CD14-positive monocyte (primary cell): ENCODE data around the gene TJP3. TPM values are rescaled to one million over a fixed set of nuclear protein-coding genes. Genes with fewer than 3 reads are reported as not detected.

Experiments used
- DNase-seq, 3 donors: peaks; one replicate each; pipeline ENCODE4 v3.0.0-alpha.2; 2011 to 2022
- H2AFZ ChIP-seq: 2 replicates; pipeline ENCODE4 v1.6.0; 2012; ENCODE audit warnings: mild to moderate bottlenecking, low read depth, low read length, inconsistent platforms; ENCODE audit not compliant: insufficient read depth, poor library complexity, severe bottlenecking
- H3K27ac ChIP-seq, 2 donors: 1 replicate in 1 of 2; 2 replicates in 1 of 2; pipeline ENCODE4 v1.5.1; 2012 to 2013; ENCODE audit warnings: low read length in 2 of 2, control low read depth in 1 of 2, inconsistent platforms in 1 of 2, low read depth in 1 of 2, mild to moderate bottlenecking in 1 of 2
- H3K27me3 ChIP-seq, 2 donors: one replicate each; pipeline versions ENCODE4 v1.6.0 to v1.6.1; 2011 to 2013; ENCODE audit warnings: low read length in 2 of 2; ENCODE audit not compliant: control insufficient read depth in 2 of 2, insufficient read depth in 2 of 2
- H3K36me3 ChIP-seq, 2 donors: replicated peaks in 1 of 2; 1 replicate in 1 of 2; 2 replicates in 1 of 2; pipeline versions ENCODE4 v1.5.1 to v1.6.1; 2012 to 2013; ENCODE audit warnings: low read length in 2 of 2, control low read depth in 1 of 2, inconsistent platforms in 1 of 2, mild to moderate bottlenecking in 1 of 2; ENCODE audit not compliant: insufficient read depth in 2 of 2, control insufficient read depth in 1 of 2
- H3K4me1 ChIP-seq, 2 donors: 1 replicate in 1 of 2; 2 replicates in 1 of 2; pipeline versions ENCODE4 v1.5.1 to v1.6.1; 2012 to 2013; ENCODE audit warnings: low read length in 2 of 2, control low read depth in 1 of 2, inconsistent platforms in 1 of 2, mild to moderate bottlenecking in 1 of 2, moderate library complexity in 1 of 2; ENCODE audit not compliant: insufficient read depth in 2 of 2, control insufficient read depth in 1 of 2
- H3K4me2 ChIP-seq: replicated peaks from 2 replicates; pipeline ENCODE3; 2012; ENCODE audit warnings: low read length, moderate library complexity, mild to moderate bottlenecking; ENCODE audit not compliant: poor library complexity, severe bottlenecking; ENCODE audit errors: extremely low read depth
- H3K4me3 ChIP-seq, 3 experiments: fragments of 200-600 bp in 1 of 3; sonication (generic) in 1 of 3; replicated peaks in 1 of 3; 1 replicate in 2 of 3; 2 replicates in 1 of 3; pipeline ENCODE4 v1.5.1; 2011 to 2013; ENCODE audit warnings: low read length in 3 of 3, mild to moderate bottlenecking in 3 of 3, control low read depth in 2 of 3, low read depth in 2 of 3, inconsistent platforms in 1 of 3, moderate library complexity in 1 of 3
- H3K79me2 ChIP-seq: 2 replicates; pipeline ENCODE4 v1.6.0; 2012; ENCODE audit warnings: mild to moderate bottlenecking, control low read depth, inconsistent platforms, low read length, moderate library complexity; ENCODE audit not compliant: insufficient read depth
- H3K9ac ChIP-seq: 2 replicates; pipeline ENCODE4 v1.6.0; 2017; ENCODE audit warnings: low read length, mild to moderate bottlenecking; ENCODE audit not compliant: insufficient read depth, poor library complexity, severe bottlenecking
- H3K9me3 ChIP-seq, 2 donors: replicated peaks in 1 of 2; 1 replicate in 1 of 2; 2 replicates in 1 of 2; pipeline versions ENCODE4 v1.5.1 to v1.6.1; 2012 to 2013; ENCODE audit warnings: low read length in 2 of 2, control low read depth in 1 of 2; ENCODE audit not compliant: control insufficient read depth in 1 of 2, insufficient read depth in 1 of 2
- H4K20me1 ChIP-seq: 2 replicates; pipeline ENCODE4 v1.6.0; 2012; ENCODE audit warnings: mild to moderate bottlenecking, low read length, control low read depth, moderate library complexity; ENCODE audit not compliant: insufficient read depth
- H3K27ac Mint-ChIP-seq, 7 donors: one replicate each; pipeline ENCODE4 v1.8.0; 2020; ENCODE audit warnings: mild to moderate bottlenecking in 7 of 7, mixed read lengths in 7 of 7, moderate library complexity in 6 of 7, inconsistent platforms in 2 of 7
- H3K27me3 Mint-ChIP-seq, 3 donors: one replicate each; pipeline ENCODE4 v1.8.0; 2021 to 2022; ENCODE audit warnings: low read depth in 3 of 3, mild to moderate bottlenecking in 3 of 3, mixed read lengths in 3 of 3, moderate library complexity in 3 of 3, inconsistent platforms in 1 of 3
- H3K36me3 Mint-ChIP-seq, 2 donors: one replicate each; pipeline ENCODE4 v1.8.0; 2020; ENCODE audit warnings: mixed read lengths in 2 of 2, inconsistent platforms in 1 of 2, mild to moderate bottlenecking in 1 of 2
- H3K4me1 Mint-ChIP-seq: one replicate; pipeline ENCODE4 v1.8.0; 2020; ENCODE audit warnings: mild to moderate bottlenecking, mixed read lengths
- H3K4me3 Mint-ChIP-seq, 2 donors: one replicate each; pipeline ENCODE4 v1.8.0; 2020; ENCODE audit warnings: mild to moderate bottlenecking in 2 of 2, mixed read lengths in 2 of 2, moderate library complexity in 1 of 2
- H3K9me3 Mint-ChIP-seq, 7 donors: one replicate each; pipeline ENCODE4 v1.8.0; 2020 to 2022; ENCODE audit warnings: mixed read lengths in 7 of 7, mild to moderate bottlenecking in 6 of 7, moderate library complexity in 6 of 7, inconsistent platforms in 2 of 7
- WGBS: methylation state at CpG from one replicate; pipeline ENCODE4 v1.1.5; 2013; ENCODE audit warnings: missing lambda C conversion rate; ENCODE audit not compliant: insufficient coverage; 5-methylcytosine and 5-hydroxymethylcytosine counted together
- intact Hi-C, 2 donors: fragments of 100-400 bp; cut with micrococcal nuclease; formaldehyde crosslinking; loops; one replicate each; pipeline versions ENCODE4 v1.15.0 to v1.15.1; 2023
- polyA plus RNA-seq, 3 donors: library from polyadenylated mRNA; depleted of rRNA in 1 of 3; unstranded in 2 of 3; stranded (reverse) in 1 of 3; fragments of 300-500 nt in 2 of 3; fragments of >200 nt in 1 of 3; fragmentation: Illumina TruSeq in 2 of 3; gene quantifications; 1 replicate in 2 of 3; 2 replicates in 1 of 3; pipeline ENCODE4 v1.2.3, GENCODE V29; 2012 to 2021
- TF ChIP-seq, protein P1 (sequence below): fragments of 200-600 bp; IDR thresholded peaks from one replicate; pipeline ENCODE4 v1.8.0; 2022; ENCODE audit warnings: antibody characterized with exemption, mild to moderate bottlenecking

TJP3 gene
- polyA plus RNA-seq, 3 donors, result 0.01 TPM; not detected in 2

DNA sequence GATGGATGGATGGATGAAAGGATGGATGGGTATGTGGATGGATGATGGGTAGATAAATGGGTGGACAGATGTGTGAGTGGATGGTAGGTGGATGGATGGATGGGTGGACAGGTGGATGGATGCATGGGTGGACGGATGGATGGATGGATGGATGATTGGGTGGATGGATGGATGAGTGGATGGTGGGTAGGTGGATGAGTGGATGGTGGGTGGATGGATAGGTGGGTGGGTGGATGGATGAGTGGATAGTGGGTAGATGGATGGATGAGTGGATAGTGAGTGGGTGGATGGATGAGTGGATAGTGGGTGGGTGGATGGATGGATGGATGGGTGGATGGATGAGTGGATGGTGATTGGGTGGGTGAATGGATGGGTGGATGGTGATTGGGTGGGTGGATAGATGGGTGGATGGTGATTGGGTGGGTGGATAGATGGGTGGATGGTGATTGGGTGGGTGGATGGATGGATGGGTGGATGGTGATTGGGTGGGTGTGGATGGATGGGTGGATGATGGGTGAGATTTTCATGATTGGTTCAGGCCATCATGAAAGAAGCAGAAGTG, 68.4 kb downstream of the TJP3 start:
- Mint-ChIP-seq H3K27me3 (peaks cover 0 to 10% (median 1%) of the 10 kb centered on the region in 3 donors), H3K4me3 (no peak overlapping the region), H3K36me3 (no peaks in the 10 kb centered on the region), H3K9me3 (peaks cover 5 to 13% (median 10%) of the 10 kb centered on the region in 7 donors), H3K4me1 (no peaks in the 10 kb centered on the region), H3K27ac (no peak overlapping the region)
- no peaks in the 10 kb centered on the region for H3K79me2 ChIP-seq
- no peak overlapping the region for H3K27ac ChIP-seq
- no peak overlapping the region for H3K9ac ChIP-seq
- no peak overlapping the region for H3K4me3 ChIP-seq
- peaks cover 8 to 10% of the 10 kb centered on the region in 2 donors for H3K9me3 ChIP-seq
- no peaks in the 10 kb centered on the region for H3K36me3 ChIP-seq
- intact Hi-C loops, result no loop called here
- TF ChIP-seq, protein P1, sequence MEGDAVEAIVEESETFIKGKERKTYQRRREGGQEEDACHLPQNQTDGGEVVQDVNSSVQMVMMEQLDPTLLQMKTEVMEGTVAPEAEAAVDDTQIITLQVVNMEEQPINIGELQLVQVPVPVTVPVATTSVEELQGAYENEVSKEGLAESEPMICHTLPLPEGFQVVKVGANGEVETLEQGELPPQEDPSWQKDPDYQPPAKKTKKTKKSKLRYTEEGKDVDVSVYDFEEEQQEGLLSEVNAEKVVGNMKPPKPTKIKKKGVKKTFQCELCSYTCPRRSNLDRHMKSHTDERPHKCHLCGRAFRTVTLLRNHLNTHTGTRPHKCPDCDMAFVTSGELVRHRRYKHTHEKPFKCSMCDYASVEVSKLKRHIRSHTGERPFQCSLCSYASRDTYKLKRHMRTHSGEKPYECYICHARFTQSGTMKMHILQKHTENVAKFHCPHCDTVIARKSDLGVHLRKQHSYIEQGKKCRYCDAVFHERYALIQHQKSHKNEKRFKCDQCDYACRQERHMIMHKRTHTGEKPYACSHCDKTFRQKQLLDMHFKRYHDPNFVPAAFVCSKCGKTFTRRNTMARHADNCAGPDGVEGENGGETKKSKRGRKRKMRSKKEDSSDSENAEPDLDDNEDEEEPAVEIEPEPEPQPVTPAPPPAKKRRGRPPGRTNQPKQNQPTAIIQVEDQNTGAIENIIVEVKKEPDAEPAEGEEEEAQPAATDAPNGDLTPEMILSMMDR, result no peak
- H3K27me3 ChIP-seq, result no peaks in the 10 kb centered on the region
- no peaks in the 10 kb centered on the region for H3K4me1 ChIP-seq
- no peak for DNase-seq
- no peak overlapping the region for H2AFZ ChIP-seq
- H4K20me1 ChIP-seq, result no peaks in the 10 kb centered on the region
- WGBS, result 100% methylated on average over 1 of the region's 1 CpG
- no peak overlapping the region for H3K4me2 ChIP-seq

DNA sequence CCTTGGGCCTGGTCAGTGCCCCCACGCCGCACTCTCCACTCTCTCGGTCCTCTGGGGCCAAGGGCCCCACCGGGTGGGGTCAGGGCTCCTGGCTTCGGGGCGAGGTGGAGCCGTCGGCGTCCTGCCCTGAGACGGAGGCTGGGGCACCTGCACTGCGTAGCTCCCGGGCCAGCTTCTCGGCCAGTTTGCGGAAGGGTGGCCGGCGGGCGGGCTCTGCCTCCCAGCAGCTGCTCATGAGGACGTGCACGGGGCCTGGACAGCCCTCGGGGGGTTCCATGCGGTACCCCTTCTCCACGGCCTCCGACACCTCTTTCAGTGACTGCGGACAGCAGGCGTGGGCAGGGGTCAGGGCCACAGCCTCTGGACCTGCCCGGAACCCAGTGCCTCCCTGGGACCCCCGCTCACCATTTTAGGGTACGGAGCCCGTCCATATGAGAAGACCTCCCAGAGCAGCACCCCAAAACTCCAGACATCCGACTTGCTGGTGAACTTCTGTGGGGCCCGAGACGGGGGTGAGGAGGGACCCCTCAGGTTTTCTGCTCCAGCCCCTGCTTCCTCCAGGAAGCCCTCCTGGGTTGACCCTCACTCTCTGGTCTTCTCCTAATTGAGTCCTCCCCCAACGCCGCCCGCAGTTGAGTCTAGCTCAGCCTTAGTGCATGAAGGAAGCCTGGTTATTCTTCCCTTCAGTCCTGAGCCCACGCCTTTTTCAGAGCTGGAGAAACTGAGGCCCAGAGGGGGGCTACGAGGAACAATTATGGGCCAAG, 70.1 kb downstream of the TJP3 start:
- intact Hi-C loops, result no loop called here
- Mint-ChIP-seq H3K4me3 (no peak overlapping the region), H3K9me3 (peaks cover 19 to 31% (median 23%) of the 10 kb centered on the region in 7 donors), H3K27me3 (peaks cover 0 to 6% (median 1%) of the 10 kb centered on the region in 3 donors), H3K27ac (no peak overlapping the region), H3K36me3 (peaks cover 1 to 7% of the 10 kb centered on the region in 2 donors), H3K4me1 (no peaks in the 10 kb centered on the region)
- H3K27me3 ChIP-seq, result no peaks in the 10 kb centered on the region
- TF ChIP-seq, protein P1, result no peak
- H3K4me2 ChIP-seq, result no peak overlapping the region
- no peaks in the 10 kb centered on the region for H3K36me3 ChIP-seq
- no peaks in the 10 kb centered on the region for H4K20me1 ChIP-seq
- H3K4me3 ChIP-seq, result no peak overlapping the region
- peaks cover 22 to 27% of the 10 kb centered on the region in 2 donors for H3K9me3 ChIP-seq
- H3K9ac ChIP-seq, result no peak overlapping the region
- H3K27ac ChIP-seq, result no peak overlapping the region
- 97% methylated on average over 31 of the region's 37 CpGs for WGBS
- H2AFZ ChIP-seq, result no peak overlapping the region
- DNase-seq, result no peak
- H3K79me2 ChIP-seq, result no peaks in the 10 kb centered on the region
- no peaks in the 10 kb centered on the region for H3K4me1 ChIP-seq
